PC-3 (cell line): ENCODE results near the gene MYOF. TPM values are rescaled to one million over a fixed set of nuclear protein-coding genes. Genes with fewer than 3 reads are reported as not detected.

Source experiments
- ATAC-seq: fragments of 200-7000 bp; cut with Tn5 transposase; 2 replicates; pipeline ENCODE4 v1.9.1; 2020; ENCODE audit warnings: mild to moderate bottlenecking, moderate library complexity
- BruUV-seq: library from RNA; stranded (reverse); fragments of 400-500 nt; replicated peaks from 2 replicates; lab custom pipeline; 2021; lab: Mats Ljungman, UMichigan
- CTCF ChIA-PET: fragments of 300-600 bp; sonication (Branson Sonifier 250); formaldehyde crosslinking; loops from one replicate; lab custom pipeline; 2022; ENCODE audit warnings: antibody characterized with exemption; lab: Charles Lee
- POLR2A ChIA-PET: fragments of 300-600 bp; sonication (Branson Sonifier 250); formaldehyde crosslinking; loops from one replicate; lab custom pipeline; 2022; ENCODE audit warnings: antibody characterized with exemption; ENCODE audit not compliant: unreplicated experiment; lab: Charles Lee
- DNase-seq: peaks from one replicate; pipeline ENCODE4 v3.0.0-alpha.2; 2015
- H2AFZ ChIP-seq: fragments of 300-600 bp; sonication (generic); 2 replicates; pipeline ENCODE4 v1.6.0; 2016; ENCODE audit warnings: antibody characterized with exemption, low read length
- H3F3A ChIP-seq: fragments of 300-600 bp; sonication (generic); one replicate; pipeline ENCODE4 v1.6.0; 2017; ENCODE audit warnings: antibody characterized with exemption, low read length, control low read depth, mild to moderate bottlenecking; ENCODE audit not compliant: unreplicated experiment
- H3K27ac ChIP-seq: fragments of 300-600 bp; sonication (generic); 2 replicates; pipeline ENCODE4 v1.5.1; 2016; ENCODE audit warnings: mild to moderate bottlenecking, low read length
- H3K27me3 ChIP-seq: fragments of 300-600 bp; sonication (generic); 2 replicates; pipeline ENCODE4 v1.6.1; 2016; ENCODE audit warnings: low read length, mixed read lengths
- H3K36me3 ChIP-seq: fragments of 300-600 bp; sonication (generic); 2 replicates; pipeline ENCODE4 v1.6.1; 2016; ENCODE audit warnings: low read depth, mixed run types, low read length, mixed read lengths
- H3K4me1 ChIP-seq: fragments of 300-600 bp; sonication (generic); 2 replicates; pipeline ENCODE4 v1.5.1; 2016; ENCODE audit warnings: low read length; ENCODE audit not compliant: insufficient read depth
- H3K4me2 ChIP-seq: fragments of 300-600 bp; sonication (generic); 2 replicates; pipeline ENCODE4 v1.6.0; 2016; ENCODE audit warnings: low read length
- H3K4me3 ChIP-seq: fragments of 300-600 bp; sonication (generic); 2 replicates; pipeline ENCODE4 v1.5.1; 2016; ENCODE audit warnings: mild to moderate bottlenecking, low read length, mixed read lengths
- H3K79me2 ChIP-seq: fragments of 300-600 bp; sonication (generic); 2 replicates; pipeline ENCODE4 v1.6.1; 2017; ENCODE audit warnings: low read length, mixed read lengths
- H3K9ac ChIP-seq: fragments of 300-600 bp; sonication (generic); 2 replicates; pipeline ENCODE4 v1.6.0; 2016; ENCODE audit warnings: mild to moderate bottlenecking, low read length
- H3K9me2 ChIP-seq: fragments of 300-600 bp; sonication (generic); replicated peaks from 2 replicates; pipeline ENCODE4 v1.6.1; 2016; ENCODE audit warnings: mixed run types, low read length, mixed read lengths
- H3K9me3 ChIP-seq: fragments of 300-600 bp; sonication (generic); 2 replicates; pipeline ENCODE4 v1.6.1; 2016; ENCODE audit warnings: low read length, mixed read lengths
- H4K20me1 ChIP-seq: fragments of 300-600 bp; sonication (generic); 2 replicates; pipeline ENCODE4 v1.6.1; 2016; ENCODE audit warnings: low read length, mixed read lengths
- EZH2 ChIP-seq: fragments of 300-600 bp; sonication (generic); IDR thresholded peaks from one replicate; pipeline ENCODE4 v1.6.1; 2017; ENCODE audit warnings: antibody characterized with exemption, mild to moderate bottlenecking, low read length; ENCODE audit not compliant: unreplicated experiment
- EZH2phosphoT487 ChIP-seq: fragments of 300-600 bp; sonication (generic); IDR thresholded peaks from 2 replicates; pipeline ENCODE4 v1.6.1; 2018; ENCODE audit warnings: mild to moderate bottlenecking, antibody characterized with exemption, low read length, borderline replicate concordance
- intact Hi-C: fragments of 100-400 bp; cut with micrococcal nuclease; formaldehyde crosslinking; loops from 2 replicates; pipeline ENCODE4 v1.9.0; 2023
- total RNA-seq: library from RNA; depleted of rRNA; stranded (reverse); fragments of >200 nt; gene quantifications from 2 replicates; pipeline ENCODE4 v1.2.3, GENCODE V29; 2014
- TF ChIP-seq, protein P1 (sequence below): fragments of 300-600 bp; sonication (generic); conservative IDR thresholded peaks from 2 replicates; pipeline ENCODE4 v1.5.1; 2017; ENCODE audit warnings: antibody characterized with exemption, low read depth, mild to moderate bottlenecking, low read length

The MYOF gene
- total RNA-seq, 1 experiment from 2014 or later: 174 TPM

DNA sequence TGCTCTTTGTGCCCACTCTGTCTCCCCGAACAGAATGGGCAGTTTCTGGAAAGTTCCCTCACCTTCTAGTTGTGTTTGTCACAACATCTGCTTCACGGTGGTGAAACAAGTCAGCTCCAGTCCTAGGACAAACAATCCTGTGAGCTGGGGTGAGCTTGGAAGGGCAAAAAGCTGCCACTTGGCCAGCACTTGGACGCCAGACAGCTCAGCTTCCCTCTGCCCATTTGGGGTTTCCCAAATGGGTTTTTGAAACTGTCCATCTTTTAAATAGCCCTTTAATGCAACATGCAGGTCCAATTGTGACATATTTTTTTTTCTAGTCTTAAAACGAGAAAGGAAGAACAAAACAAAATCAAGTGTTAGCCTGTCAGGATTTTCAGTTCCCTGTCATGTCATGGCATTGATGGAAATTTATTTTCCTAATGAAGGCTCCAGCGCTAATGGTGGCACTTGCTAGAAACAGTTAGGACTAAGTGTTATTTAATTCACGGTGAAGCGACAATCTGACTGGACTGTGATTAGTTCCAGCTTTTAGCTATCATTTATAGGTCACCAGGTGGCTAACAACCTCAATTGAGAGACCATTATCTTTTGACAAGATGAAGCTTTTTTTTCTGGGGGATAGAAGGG, 181.7 kb downstream of the MYOF start:
- H4K20me1 ChIP-seq: no peaks in the 10 kb centered on the region
- no peaks in the 10 kb centered on the region for H3K9me2 ChIP-seq
- intact Hi-C loops: no loop called here
- no peak overlapping the region for H3K9ac ChIP-seq
- DNase-seq (no peak), ATAC-seq (no peak)
- H3K27me3 ChIP-seq: no peaks in the 10 kb centered on the region
- H3K36me3 ChIP-seq: no peaks in the 10 kb centered on the region
- H3F3A ChIP-seq: no peaks in the 10 kb centered on the region
- no TSS peak for BruUV-seq
- no peaks in the 10 kb centered on the region for H3K9me3 ChIP-seq
- ChIA-PET CTCF (no interaction called here), POLR2A (no interaction called here)
- H3K79me2 ChIP-seq: no peaks in the 10 kb centered on the region
- H3K4me1 ChIP-seq: no peaks in the 10 kb centered on the region
- TF ChIP-seq, protein P1, sequence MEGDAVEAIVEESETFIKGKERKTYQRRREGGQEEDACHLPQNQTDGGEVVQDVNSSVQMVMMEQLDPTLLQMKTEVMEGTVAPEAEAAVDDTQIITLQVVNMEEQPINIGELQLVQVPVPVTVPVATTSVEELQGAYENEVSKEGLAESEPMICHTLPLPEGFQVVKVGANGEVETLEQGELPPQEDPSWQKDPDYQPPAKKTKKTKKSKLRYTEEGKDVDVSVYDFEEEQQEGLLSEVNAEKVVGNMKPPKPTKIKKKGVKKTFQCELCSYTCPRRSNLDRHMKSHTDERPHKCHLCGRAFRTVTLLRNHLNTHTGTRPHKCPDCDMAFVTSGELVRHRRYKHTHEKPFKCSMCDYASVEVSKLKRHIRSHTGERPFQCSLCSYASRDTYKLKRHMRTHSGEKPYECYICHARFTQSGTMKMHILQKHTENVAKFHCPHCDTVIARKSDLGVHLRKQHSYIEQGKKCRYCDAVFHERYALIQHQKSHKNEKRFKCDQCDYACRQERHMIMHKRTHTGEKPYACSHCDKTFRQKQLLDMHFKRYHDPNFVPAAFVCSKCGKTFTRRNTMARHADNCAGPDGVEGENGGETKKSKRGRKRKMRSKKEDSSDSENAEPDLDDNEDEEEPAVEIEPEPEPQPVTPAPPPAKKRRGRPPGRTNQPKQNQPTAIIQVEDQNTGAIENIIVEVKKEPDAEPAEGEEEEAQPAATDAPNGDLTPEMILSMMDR: no peak
- TF ChIP-seq EZH2phosphoT487 (no peak), EZH2 (no peak)
- no peak overlapping the region for H3K27ac ChIP-seq
- no peak overlapping the region for H3K4me3 ChIP-seq
- H3K4me2 ChIP-seq: no peak overlapping the region
- no peak overlapping the region for H2AFZ ChIP-seq

DNA sequence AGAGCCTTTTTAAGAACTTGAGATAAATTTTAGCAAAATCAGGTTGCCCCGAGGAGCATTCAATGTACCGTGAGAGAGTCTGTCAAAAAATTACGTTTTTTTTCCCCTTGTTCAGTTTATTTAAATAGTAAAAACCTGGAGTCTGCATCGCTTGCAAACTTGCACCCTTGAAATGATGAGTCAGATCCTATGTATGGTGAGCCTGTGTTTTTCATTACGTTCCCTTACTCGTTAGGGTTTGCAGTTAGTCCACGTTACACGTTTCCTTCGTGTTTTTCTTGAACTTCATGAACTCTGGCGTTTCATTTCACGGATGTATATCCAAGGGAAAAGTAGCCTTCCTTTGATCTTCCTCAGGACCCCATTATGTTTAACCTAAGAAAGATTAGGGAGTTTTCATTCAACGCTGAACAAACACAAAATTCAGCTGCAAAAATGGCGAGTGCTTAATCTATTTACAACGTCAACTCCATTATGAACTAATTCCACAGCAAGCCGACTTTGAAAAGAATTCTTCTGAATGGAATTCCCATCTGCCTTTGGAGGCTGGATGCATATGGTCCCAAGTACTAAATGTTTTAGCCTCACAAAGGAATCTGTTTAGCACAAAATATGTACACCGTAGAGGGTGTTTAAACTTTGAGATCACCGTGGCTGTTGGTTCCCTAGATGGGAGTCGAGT, 182.4 kb downstream of the MYOF start:
- no peaks in the 10 kb centered on the region for H3K9me3 ChIP-seq
- no peaks in the 10 kb centered on the region for H4K20me1 ChIP-seq
- H3K9me2 ChIP-seq: no peaks in the 10 kb centered on the region
- intact Hi-C loops: no loop called here
- no peaks in the 10 kb centered on the region for H3K36me3 ChIP-seq
- TF ChIP-seq EZH2phosphoT487 (no peak), EZH2 (no peak)
- TF ChIP-seq, protein P1: no peak
- no peak overlapping the region for H3K4me3 ChIP-seq
- no peaks in the 10 kb centered on the region for H3K27me3 ChIP-seq
- BruUV-seq: no TSS peak
- no peak overlapping the region for H3K27ac ChIP-seq
- H3K4me1 ChIP-seq: no peaks in the 10 kb centered on the region
- ChIA-PET CTCF (no interaction called here), POLR2A (no interaction called here)
- ATAC-seq (no peak), DNase-seq (no peak)
- H3K9ac ChIP-seq: no peak overlapping the region
- H3F3A ChIP-seq: no peaks in the 10 kb centered on the region
- no peak overlapping the region for H3K4me2 ChIP-seq
- H2AFZ ChIP-seq: no peak overlapping the region
- no peaks in the 10 kb centered on the region for H3K79me2 ChIP-seq

DNA sequence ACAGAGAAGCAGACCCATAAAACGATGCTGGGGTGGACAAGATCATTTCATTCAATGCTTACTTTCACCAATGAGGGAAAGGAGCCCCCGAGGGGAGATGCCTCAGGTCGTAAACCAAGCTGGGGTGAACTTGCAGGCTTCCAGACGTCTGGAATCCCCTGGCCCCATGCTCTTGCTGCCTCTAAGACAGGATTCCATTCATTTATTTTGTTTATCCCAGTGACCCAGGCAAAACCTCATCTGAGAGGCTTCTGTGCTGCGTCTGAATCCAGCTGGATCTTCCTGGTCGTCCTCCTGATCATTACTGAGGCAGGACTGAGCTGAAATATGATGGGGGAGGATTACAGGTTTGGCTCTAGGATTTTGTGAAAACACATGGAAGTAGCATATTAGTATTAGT, 182.9 kb downstream of the MYOF start:
- POLR2A ChIA-PET: no interaction called here
- DNase-seq: no peak
- H3K9me3 ChIP-seq: no peaks in the 10 kb centered on the region

More for the DNA sequence above, 182.9 kb downstream of the MYOF start:
- Histone ChIP-seq H3K4me1 (peaks cover 1% of the 10 kb centered on the region), H3K27me3 (no peaks in the 10 kb centered on the region), H2AFZ (no peak overlapping the region), H3K4me2 (no peak overlapping the region), H3K9ac (no peak overlapping the region), H3K4me3 (no peak overlapping the region), H3K79me2 (no peaks in the 10 kb centered on the region), H3K36me3 (no peaks in the 10 kb centered on the region), H3F3A (no peaks in the 10 kb centered on the region), H4K20me1 (no peaks in the 10 kb centered on the region), H3K27ac (no peak overlapping the region), H3K9me2 (no peaks in the 10 kb centered on the region)
- no TSS peak for BruUV-seq
- no peak for TF ChIP-seq EZH2
- TF ChIP-seq, protein P1: no peak
- no peak for TF ChIP-seq EZH2phosphoT487
- CTCF ChIA-PET: no interaction called here
- intact Hi-C loops: no loop called here
- no peak for ATAC-seq
